Left cardiac atrium (tissue), 4 donors: Measurements from ENCODE around the gene CYTH1. TPM values are rescaled to one million over a fixed set of nuclear protein-coding genes. Genes with fewer than 3 reads are reported as not detected.
A peak's percentile ranks its signal among the peaks of the same experiment; 100 is the strongest.

Experiments
- ATAC-seq, 2 donors: fragments of 200-7000 bp; cut with Tn5 transposase; one replicate each; pipeline ENCODE4 v1.9.1; 2020; ENCODE audit warnings: mild to moderate bottlenecking in 2 of 2, moderate library complexity in 2 of 2
- DNase-seq: peaks from one replicate; pipeline ENCODE4 v3.0.0-alpha.2; 2020
- intact Hi-C, 2 donors: fragments of 100-400 bp; cut with DNase I; formaldehyde crosslinking; loops; one replicate each; pipeline versions ENCODE4 v1.14.1 to v1.15.1; 2022 to 2023
- total RNA-seq, 2 donors: library from RNA; stranded (reverse); fragmentation: NEBNext Ultra II Directional; extraction: Animal tissue kit (Norgen Biotek cat#: 25700); gene quantifications; one replicate each; pipeline ENCODE4 v1.2.1, GENCODE V29; 2021
- donor health status: DM: no; HTN: yes; CAD: no.
- donor health status: DM: no; HTN: yes; CAD: no; lungs with severe emphysema.
- donor health status: DM: yes; HTN: yes; CAD: no.
- donor health status: Dilated cardiomyopathy.

CYTH1 gene
- total RNA-seq, 2 donors from 2014 or later = 33.9 to 45.3 TPM

DNA sequence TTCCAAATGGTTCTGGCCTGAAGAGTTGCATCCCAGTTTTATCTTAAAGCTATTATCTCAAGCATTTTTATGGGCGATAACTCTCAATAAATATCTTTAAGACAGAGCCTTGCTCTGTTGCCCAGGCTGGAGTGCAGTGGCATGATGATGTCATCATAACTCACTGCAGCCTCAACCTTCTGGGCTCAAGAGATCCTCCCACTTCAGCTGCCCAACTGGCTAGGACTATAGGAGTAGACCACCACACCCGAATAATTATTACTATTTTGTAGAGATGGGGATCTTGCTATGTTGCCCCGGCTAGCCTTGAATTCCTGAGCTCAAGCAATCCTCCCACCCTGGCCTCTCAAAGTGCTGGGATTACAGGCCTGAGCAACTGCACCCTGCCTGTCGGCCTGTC lies 26.1 kb upstream of the CYTH1 start:
- no peak for DNase-seq
- intact Hi-C loops = no loop called here
- ATAC-seq = no peak

DNA sequence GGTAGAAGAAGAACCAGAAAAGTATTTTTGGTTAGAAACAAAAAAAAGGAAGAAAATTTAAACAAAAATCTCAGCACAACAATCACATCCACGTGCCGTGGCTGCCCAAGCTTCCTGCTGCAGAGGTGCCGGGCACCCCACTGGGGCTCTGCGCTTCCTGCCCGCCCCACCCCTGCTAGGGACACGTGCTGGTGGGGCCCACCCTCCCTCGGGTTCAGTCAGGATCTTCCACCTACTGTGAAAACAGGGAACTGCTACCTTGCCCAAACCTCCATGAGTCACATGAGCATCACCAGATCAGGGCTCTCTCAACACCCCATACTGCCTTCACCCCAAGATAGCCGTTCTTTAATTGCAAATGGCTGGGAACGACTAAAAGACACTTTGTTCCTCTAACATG lies 24.4 kb upstream of the CYTH1 start:
- DNase-seq (no peak), ATAC-seq (no peak)
- intact Hi-C loops = no loop called here

GRCh38 chr17:78805301-78805700 lies 23.2 kb upstream of the CYTH1 start:
- intact Hi-C loops = no loop called here
- DNase-seq (no peak), ATAC-seq (peak in 1 of 2 donors; percentile 32)

DNA sequence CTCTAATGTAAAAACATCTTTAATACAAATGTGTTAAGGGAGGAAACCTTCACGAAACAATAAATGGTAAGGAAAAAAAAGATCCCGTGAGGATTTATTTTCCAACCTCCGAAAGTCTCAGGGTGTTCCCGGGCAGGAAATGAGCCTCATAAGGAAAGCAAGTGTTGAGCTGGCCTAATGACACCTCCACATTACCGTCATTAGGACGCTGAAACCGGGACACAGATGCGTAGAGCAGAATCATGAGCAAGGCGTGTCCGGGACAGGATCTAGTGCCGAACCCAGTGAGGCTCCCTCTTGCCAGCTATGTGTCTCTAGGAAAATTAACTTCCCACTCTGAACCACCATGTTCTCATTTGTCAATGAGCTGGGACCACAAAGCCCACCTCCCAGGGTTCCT lies 22.7 kb upstream of the CYTH1 start:
- intact Hi-C loops = no loop called here
- ATAC-seq = peak; percentile 32 to 42
- peak; percentile 58 for DNase-seq

DNA sequence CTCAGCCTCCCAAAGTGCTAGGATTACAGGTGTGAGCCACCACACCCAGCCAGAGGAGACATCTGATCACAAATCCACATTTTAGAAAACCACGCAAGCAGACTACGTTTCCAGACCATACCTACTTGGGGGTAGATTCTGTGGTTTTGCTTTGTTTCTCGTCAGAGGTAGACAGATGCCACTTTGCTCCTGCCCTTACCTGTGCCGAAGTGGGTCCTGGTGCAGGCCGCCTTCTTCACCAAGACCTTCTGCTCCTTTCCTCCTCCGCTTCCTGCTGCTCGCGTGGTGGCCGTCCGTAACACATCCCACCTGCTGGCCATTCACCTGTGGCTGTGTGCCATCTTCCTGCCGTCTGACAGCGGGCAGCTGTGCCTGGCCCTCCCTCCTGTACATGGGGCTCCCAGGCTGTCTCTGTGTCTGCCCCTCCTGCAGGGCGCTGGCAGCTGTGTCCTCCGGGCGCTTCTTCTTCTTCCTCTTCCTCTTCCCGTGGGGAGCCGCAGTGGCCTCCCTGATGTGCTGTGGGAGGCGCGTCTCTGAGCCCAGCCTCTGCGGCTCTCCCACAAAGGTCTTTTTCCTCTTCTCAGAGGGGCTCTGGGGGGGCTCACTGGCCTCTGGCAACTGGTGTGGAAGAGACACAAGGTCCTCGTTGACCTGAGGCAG lies 21.2 kb upstream of the CYTH1 start:
- intact Hi-C loops = no loop called here
- ATAC-seq (peak in 1 of 2 donors; percentile 10), DNase-seq (no peak)

DNA sequence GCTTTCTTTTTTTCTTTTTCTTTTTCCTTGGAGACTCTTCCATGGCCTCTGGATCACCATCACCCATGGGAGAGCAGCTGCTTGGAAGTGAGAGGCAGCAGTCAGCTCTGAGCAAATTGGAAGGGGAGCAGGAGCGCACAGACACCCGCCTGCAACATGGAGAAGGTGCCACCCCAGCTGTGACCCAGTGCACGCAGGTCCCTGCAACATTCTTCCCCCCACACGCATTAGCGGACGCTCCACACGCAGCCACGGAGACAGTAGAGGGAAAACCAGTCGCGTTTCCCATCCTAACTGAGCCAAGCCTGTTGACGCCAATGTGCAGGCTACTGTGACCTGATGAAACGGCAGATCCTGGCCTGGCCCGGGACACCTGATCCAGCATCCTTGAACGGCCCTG lies 20.4 kb upstream of the CYTH1 start:
- intact Hi-C loops = no loop called here
- ATAC-seq (no peak), DNase-seq (no peak)

- DNase-seq = no peak
- intact Hi-C loops = no loop called here
- no peak for ATAC-seq
Measured at GRCh38 chr17:78802008-78802407, 19.9 kb upstream of the CYTH1 start.

DNA sequence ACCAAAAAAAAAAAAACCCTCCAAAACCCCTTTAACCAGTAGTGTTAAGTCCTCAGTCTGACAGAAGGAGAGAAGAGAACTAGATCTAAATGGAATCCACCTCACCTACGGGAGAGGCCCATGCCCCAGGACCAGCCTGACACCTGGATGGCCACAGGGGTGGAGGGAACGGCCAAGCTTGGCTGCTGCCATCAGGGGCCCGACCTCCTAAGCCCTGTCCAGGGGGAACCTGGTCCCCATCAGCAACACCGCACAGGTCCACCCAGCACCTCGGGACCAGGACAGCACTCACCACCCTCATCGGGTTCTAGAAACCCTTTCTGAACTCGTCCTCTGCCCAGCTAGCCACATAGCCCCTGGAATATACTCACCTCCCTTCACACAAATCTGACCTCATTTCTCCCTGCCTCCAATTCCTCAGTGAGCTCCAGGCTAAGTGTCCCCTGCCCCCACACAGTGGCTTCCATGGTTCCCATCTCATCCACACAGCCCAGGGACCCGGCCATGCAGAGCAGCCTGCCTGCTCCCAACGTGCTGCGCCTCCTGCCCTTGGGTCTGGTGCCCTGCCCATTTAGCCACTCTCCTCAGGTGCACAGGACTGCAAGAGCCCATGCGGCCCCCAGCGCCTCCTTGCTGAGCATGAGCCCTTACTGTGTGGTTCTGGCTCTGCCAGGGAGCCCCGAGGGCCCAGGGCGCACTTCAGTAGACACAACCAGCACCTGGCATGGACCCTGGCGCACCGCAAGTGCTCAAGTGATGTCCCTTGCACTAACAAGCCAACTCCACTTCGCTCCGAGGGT lies 18.3 kb upstream of the CYTH1 start:
- DNase-seq (no peak), ATAC-seq (no peak)
- intact Hi-C loops = no loop called here

DNA sequence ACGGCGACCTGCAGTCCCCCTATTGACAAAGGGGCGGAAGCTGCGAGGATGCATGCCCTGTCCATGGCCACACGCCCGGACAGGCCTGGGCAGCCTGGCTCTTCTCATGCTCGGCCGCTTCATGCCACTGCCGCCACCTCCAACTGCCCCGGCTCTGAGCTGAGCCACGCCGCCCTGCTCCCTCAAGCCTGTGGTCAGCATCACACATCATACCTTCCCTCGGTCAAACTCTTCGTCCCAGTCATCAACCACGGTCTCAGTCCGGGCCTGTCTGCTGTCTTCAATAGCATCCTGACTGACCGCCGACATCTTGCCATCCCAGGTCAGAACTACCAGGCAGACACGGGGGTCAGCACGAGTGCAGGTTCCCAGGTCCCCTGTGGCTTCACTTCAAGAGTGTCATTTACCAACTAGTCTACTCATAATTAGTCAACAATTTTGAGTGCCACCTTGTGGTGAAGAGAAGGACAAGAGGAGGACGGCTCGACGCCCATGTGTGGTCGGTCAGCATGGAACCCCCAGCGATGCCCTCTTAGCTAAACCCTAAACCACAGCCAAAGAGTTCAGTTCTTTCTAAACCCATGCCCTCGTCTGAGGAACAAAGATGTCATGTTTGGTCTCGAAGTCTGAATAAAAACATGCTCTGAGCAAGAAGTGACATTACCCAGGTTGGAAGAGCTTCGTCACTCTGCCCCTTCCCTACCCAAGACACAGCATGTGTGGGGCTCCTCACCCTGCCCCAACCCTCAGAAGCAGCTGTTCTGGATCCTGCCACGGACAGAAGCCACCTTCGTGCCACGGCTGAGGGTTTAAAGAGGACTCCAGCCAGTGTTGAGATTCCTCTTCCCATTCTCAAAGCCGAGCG lies 16.9 kb upstream of the CYTH1 start:
- intact Hi-C loops = loop anchor here (5.0 kb wide), 1 partner anchor 302 kb away; no protein-coding TSS in a partner anchor
- peak in 1 of 2 donors; percentile 45 for ATAC-seq
- DNase-seq = no peak

DNA sequence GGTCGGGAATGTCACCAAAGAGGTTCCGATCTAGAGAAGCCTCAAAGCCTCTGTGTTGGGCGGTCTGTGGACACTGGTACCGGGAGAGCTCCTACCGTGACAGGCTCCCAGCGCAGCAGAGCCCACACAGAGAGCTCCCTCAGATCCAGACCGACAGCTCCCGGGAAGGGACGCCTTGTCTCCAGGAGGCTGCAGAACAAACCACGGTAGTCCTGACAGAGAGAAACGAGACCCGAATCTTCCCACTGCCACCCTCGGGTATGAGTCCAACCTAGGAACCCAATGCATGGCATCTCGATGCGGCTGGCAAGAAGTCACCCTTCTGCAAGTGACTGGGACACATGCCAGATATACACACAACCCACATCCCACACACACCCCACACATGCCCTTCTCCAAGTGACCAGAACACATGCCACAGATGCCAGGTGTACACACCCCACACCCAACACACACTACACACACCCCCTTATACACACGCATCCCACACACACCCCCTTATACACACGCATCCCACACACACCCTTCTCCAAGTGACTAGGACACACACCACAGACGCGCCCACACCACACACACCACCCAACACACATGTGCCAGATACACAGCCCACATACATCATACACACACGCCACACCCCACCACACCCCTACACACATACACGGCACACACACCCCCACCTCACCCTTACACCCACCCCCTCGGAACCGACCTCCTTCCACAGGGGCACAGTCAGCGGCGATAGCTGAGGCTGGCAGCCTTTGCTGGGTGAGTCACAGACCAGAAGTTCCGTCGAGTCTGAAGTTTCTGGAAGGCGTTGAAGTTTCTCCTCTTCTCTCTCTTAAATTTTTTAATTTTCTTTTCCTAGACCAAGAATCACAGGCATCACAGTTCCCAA lies 15.9 kb upstream of the CYTH1 start:
- intact Hi-C loops = loop anchor here (5.0 kb wide), 1 partner anchor 301 kb away; no protein-coding TSS in a partner anchor
- ATAC-seq = no peak
- DNase-seq = no peak

DNA sequence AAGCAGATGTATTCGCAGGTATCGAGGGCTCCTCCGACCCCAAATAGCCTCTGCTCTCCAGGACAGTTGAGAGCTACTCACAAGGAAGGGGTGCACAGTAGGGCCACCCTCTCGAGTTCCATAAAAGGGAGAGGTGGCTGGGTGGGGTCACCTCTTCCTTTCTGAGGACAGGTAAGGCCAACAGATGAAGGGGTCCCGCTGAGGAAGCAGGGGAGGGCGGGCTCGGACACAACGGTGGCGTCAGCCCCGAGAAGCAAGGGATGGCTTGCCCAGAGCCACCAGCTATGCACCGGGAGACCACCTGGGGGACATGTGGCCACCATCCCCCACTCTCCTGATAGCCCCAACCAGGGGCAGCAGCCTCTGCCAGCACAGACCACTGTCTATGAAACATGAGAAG lies 15.1 kb upstream of the CYTH1 start:
- DNase-seq = peak; percentile 8
- intact Hi-C loops = loop anchor here (5.0 kb wide), 1 partner anchor 300 kb away; no protein-coding TSS in a partner anchor
- ATAC-seq = no peak

- DNase-seq = peak; percentile 10
- intact Hi-C loops = loop anchor here (5.0 kb wide), 1 partner anchor 299 kb away; no protein-coding TSS in a partner anchor
- ATAC-seq = no peak
Measured at GRCh38 chr17:78796517-78796900, 14.4 kb upstream of the CYTH1 start.

DNA sequence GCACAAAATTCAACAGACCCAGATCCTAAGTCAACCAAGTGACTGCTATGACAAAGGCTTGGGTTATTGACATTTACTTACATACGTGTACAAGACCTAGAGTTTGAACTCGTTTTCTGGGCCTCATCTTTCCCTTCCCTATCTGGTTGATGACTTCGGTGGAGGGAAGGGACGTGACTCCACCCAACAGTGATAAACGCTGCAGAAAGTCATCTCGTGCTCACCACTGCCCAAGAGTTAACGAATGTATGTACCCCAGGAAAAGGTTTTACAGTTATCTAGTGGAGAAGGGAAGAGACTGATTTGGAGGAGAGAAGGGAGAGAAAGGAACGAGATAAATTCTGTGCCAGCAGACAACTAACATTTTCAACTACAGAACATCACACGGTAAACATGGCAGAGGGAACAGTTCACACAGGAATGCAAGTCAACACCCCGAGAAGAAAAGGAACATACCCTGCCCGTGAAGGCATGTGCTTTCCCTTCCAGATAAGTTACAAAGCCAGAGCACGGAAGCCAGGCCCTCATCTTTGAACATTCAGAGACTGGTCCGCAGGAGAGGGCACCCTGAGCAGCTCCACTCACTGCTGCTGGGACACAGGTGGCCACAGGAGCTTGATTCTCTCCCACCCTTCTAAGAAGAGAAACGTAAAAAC lies 13.9 kb upstream of the CYTH1 start:
- intact Hi-C loops = loop anchor here (5.0 kb wide), 1 partner anchor 299 kb away; no protein-coding TSS in a partner anchor
- ATAC-seq (no peak), DNase-seq (peak; percentile 22)

GRCh38 chr17:78794864-78795640 lies 13.0 kb upstream of the CYTH1 start:
- ATAC-seq = no peak
- intact Hi-C loops = loop anchor here (5.0 kb wide), 1 partner anchor 298 kb away; no protein-coding TSS in a partner anchor
- DNase-seq = peak; percentile 8

GRCh38 chr17:78794399-78794798 lies 12.3 kb upstream of the CYTH1 start:
- ATAC-seq (no peak), DNase-seq (peak; percentile 10)
- intact Hi-C loops = no loop called here

- no peak for ATAC-seq
- intact Hi-C loops = no loop called here
- DNase-seq = peak; percentile 1
Measured at GRCh38 chr17:78793968-78794367, 11.9 kb upstream of the CYTH1 start.

DNA sequence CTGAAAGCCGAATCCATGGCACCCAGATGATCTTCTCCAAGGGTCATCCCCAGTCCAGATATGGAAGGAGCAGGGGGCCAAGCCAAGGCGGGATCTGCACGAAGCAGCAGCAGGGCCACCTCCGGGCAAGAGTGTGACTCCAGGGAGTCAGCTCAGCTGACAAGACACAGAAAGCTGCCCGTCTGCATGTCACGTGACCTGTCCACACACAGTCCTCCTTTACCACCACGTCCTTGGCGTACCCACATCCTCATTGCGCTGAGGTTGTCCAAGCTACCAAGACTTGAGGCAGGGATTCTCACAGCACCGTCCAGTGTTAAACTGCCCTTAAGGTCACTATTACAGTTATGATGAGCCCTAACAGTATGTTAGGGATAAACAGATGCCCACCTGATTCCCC lies 11.3 kb upstream of the CYTH1 start:
- ATAC-seq (no peak), DNase-seq (no peak)
- intact Hi-C loops = no loop called here
